Measurements from ENCODE around the gene POU2AF3.

- TF ChIP-seq EZH2 (IDR thresholded peaks at IDR 0.05; ENCODE audit: low read length, missing control alignments) = no peak
- TF ChIP-seq, protein P1, sequence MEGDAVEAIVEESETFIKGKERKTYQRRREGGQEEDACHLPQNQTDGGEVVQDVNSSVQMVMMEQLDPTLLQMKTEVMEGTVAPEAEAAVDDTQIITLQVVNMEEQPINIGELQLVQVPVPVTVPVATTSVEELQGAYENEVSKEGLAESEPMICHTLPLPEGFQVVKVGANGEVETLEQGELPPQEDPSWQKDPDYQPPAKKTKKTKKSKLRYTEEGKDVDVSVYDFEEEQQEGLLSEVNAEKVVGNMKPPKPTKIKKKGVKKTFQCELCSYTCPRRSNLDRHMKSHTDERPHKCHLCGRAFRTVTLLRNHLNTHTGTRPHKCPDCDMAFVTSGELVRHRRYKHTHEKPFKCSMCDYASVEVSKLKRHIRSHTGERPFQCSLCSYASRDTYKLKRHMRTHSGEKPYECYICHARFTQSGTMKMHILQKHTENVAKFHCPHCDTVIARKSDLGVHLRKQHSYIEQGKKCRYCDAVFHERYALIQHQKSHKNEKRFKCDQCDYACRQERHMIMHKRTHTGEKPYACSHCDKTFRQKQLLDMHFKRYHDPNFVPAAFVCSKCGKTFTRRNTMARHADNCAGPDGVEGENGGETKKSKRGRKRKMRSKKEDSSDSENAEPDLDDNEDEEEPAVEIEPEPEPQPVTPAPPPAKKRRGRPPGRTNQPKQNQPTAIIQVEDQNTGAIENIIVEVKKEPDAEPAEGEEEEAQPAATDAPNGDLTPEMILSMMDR (conservative IDR thresholded peaks at IDR 0.05 in 1 of 2, IDR thresholded peaks at IDR 0.05 in 1 of 2; ENCODE audit: low read depth in 1 of 2, low read length in 2 of 2) = no peak
Observed at GRCh38 chr11:111344032-111344431, 45.7 kb downstream of the POU2AF3 start.

All from fibroblast of lung (primary cell).